ENCODE data around the gene NPW.

The NPW gene

GRCh38 chr16:2045965-2046892 is 26.6 kb downstream of the NPW start:
- TF ChIP-seq CTCF (IDR thresholded peaks at IDR 0.05; ENCODE audit: low read depth, low read length): no peak
- peak overlapping the region; percentile 67 for H3K4me3 ChIP-seq (ENCODE audit: low read depth, low read length)

- peak overlapping the region; percentile 67 for H3K4me3 ChIP-seq (ENCODE audit: low read depth, low read length)
- TF ChIP-seq CTCF (IDR thresholded peaks at IDR 0.05; ENCODE audit: low read depth, low read length): no peak
Measured at GRCh38 chr16:2046893-2047329, 27.3 kb downstream of the NPW start.

- TF ChIP-seq CTCF (IDR thresholded peaks at IDR 0.05; ENCODE audit: low read depth, low read length): 0 out of 2 replicates have a peak, but pooled peaks have one; percentile 12
- peak within 1 kb of the TSS; percentile 67 for H3K4me3 ChIP-seq (ENCODE audit: low read depth, low read length)
Measured at GRCh38 chr16:2047330-2048115, 27.9 kb downstream of the NPW start, which contains the start of the genes NTHL1 and TSC2. Gene NTHL1, minus strand, starts transcription at chr16:2047834. Its CDS starts 11 bp downstream, at chr16:2047823. Gene TSC2, plus strand, starts transcription at chr16:2047985. Its CDS starts 631 bp downstream, at chr16:2048616.

GRCh38 chr16:2048116-2048543 is 28.5 kb downstream of the NPW start:
- peak overlapping the region; percentile 67 for H3K4me3 ChIP-seq (ENCODE audit: low read depth, low read length)
- no peak for TF ChIP-seq CTCF (IDR thresholded peaks at IDR 0.05; ENCODE audit: low read depth, low read length)

GRCh38 chr16:2053211-2053610 is 33.6 kb downstream of the NPW start:
- no peak overlapping the region for H3K4me3 ChIP-seq (ENCODE audit: low read depth, low read length)
- no peak for TF ChIP-seq CTCF (IDR thresholded peaks at IDR 0.05; ENCODE audit: low read depth, low read length)

- no peak for TF ChIP-seq CTCF (IDR thresholded peaks at IDR 0.05; ENCODE audit: low read depth, low read length)
- H3K4me3 ChIP-seq (ENCODE audit: low read depth, low read length): no peak overlapping the region
Measured at GRCh38 chr16:2053897-2054296, 34.3 kb downstream of the NPW start.
